ENCODE results near the gene IQCH.

IQCH gene

DNA sequence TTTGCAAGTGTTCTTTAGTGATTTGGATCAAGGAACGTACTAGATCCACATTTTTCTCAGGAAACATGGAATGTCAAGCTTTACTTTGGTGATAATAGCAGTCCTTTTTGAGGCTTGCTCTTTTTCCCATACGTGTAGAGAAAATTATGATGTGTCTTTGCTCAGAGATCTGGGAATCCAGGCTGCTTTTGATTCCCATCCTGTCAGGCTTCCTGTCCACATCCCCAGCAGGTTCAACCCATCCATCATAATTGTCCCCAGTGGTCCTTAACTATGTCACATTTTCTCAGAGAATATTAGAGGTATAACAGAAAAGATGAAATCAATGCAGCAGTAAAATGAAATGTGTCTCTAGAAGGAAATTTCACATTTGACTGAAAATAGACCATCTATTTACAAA lies 111.4 kb downstream of the IQCH start:
- H3K9ac ChIP-seq (ENCODE audit: low read depth, low read length), result no peak overlapping the region
- no peak overlapping the region for H3K27ac ChIP-seq (ENCODE audit: low read length)
- H3K36me3 ChIP-seq (ENCODE audit: insufficient read depth, low read depth, low read length), result no peaks in the 10 kb centered on the region
- no peaks in the 10 kb centered on the region for H3K4me1 ChIP-seq (ENCODE audit: insufficient read depth, low read length)
- no peak overlapping the region for H3K4me3 ChIP-seq (ENCODE audit: low read length)
- H3K27me3 ChIP-seq (ENCODE audit: insufficient read depth, low read length), result 0 out of 2 replicates have a peak, but pooled peaks cover 5% of the 10 kb centered on the region
- no peaks in the 10 kb centered on the region for H3K9me3 ChIP-seq (ENCODE audit: insufficient read depth, low read depth, low read length)

- Histone ChIP-seq H3K4me1 (ENCODE audit: insufficient read depth, low read length) (no peaks in the 10 kb centered on the region), H3K36me3 (ENCODE audit: insufficient read depth, low read depth, low read length) (no peaks in the 10 kb centered on the region), H3K4me3 (ENCODE audit: low read length) (no peak overlapping the region), H3K9ac (ENCODE audit: low read depth, low read length) (no peak overlapping the region), H3K9me3 (ENCODE audit: insufficient read depth, low read depth, low read length) (no peaks in the 10 kb centered on the region), H3K27me3 (ENCODE audit: insufficient read depth, low read length) (0 out of 2 replicates have a peak, but pooled peaks cover 5% of the 10 kb centered on the region), H3K27ac (ENCODE audit: low read length) (no peak overlapping the region)
Measured at GRCh38 chr15:67366904-67367303, 112.3 kb downstream of the IQCH start.

DNA sequence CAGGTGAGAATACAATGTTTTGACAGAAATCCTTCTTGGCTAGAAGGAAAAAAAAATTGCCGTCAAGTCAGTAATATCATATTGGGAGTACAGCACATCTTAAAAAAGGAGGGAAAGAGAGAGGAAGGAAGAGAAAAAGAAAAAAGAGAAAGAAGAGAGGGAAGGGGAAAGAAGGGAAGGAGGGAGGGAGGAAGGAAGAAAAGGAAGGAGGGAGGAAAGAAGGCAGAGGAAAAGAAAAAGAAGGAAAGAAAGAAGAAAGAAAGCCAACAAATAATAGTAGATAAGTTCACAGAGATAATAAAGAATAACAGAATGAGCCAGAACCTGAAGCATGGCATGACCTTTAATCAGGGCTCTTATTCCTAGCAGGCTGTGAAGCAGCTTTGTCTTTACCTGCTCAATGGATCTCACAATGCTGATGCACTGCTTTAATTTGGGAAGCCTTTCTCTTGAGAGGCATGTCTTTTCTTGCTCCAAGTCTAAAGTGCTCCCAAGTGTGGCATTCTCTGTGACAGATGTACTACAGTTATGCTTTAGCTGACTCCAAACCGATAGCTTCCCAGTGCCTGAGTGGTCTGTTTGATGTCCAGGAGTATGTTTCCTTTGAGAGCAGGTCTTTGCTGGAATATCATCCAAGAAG lies 114.9 kb downstream of the IQCH start:
- no peak overlapping the region for H3K9ac ChIP-seq (ENCODE audit: low read depth, low read length)
- H3K4me3 ChIP-seq (ENCODE audit: low read length), result no peak overlapping the region
- H3K4me1 ChIP-seq (ENCODE audit: insufficient read depth, low read length), result peaks cover 6% of the 10 kb centered on the region; the same call in 1 of the 2 replicates
- no peaks in the 10 kb centered on the region for H3K36me3 ChIP-seq (ENCODE audit: insufficient read depth, low read depth, low read length)
- H3K27ac ChIP-seq (ENCODE audit: low read length), result no peak overlapping the region
- H3K9me3 ChIP-seq (ENCODE audit: insufficient read depth, low read depth, low read length), result no peaks in the 10 kb centered on the region
- H3K27me3 ChIP-seq (ENCODE audit: insufficient read depth, low read length), result 0 out of 2 replicates have a peak, but pooled peaks cover 5% of the 10 kb centered on the region

- Histone ChIP-seq H3K4me3 (ENCODE audit: low read length) (no peak overlapping the region), H3K4me1 (ENCODE audit: insufficient read depth, low read length) (peaks cover 6% of the 10 kb centered on the region; the same call in 1 of the 2 replicates), H3K36me3 (ENCODE audit: insufficient read depth, low read depth, low read length) (no peaks in the 10 kb centered on the region), H3K27me3 (ENCODE audit: insufficient read depth, low read length) (0 out of 2 replicates have a peak, but pooled peaks cover 5% of the 10 kb centered on the region), H3K9me3 (ENCODE audit: insufficient read depth, low read depth, low read length) (no peaks in the 10 kb centered on the region), H3K9ac (ENCODE audit: low read depth, low read length) (no peak overlapping the region), H3K27ac (ENCODE audit: low read length) (no peak overlapping the region)
Measured at GRCh38 chr15:67370206-67370954, 115.8 kb downstream of the IQCH start.

DNA sequence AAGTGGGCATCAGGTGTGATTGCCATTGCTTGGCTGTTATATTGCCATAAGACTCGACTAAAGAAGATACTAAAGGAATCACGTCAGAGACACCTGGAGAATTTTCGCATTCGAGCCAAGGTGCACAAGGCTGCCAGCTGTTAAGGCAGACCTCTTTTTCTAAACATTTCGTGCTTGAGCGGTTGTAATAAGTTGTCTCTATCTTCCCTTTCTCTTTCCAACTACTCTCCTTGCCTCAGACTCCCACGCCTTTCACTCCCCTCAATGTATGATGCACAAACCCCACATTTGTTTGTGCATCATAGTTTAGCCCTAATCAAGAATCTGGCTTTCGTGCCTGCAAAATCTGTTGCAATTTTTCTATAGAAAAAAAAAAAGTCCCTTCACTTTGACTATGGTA lies 118.0 kb downstream of the IQCH start:
- Histone ChIP-seq H3K36me3 (ENCODE audit: insufficient read depth, low read depth, low read length) (no peaks in the 10 kb centered on the region), H3K4me1 (ENCODE audit: insufficient read depth, low read length) (peaks cover 6% of the 10 kb centered on the region; the same call in 1 of the 2 replicates), H3K9me3 (ENCODE audit: insufficient read depth, low read depth, low read length) (no peaks in the 10 kb centered on the region), H3K27me3 (ENCODE audit: insufficient read depth, low read length) (0 out of 2 replicates have a peak, but pooled peaks cover 5% of the 10 kb centered on the region), H3K9ac (ENCODE audit: low read depth, low read length) (no peak overlapping the region), H3K4me3 (ENCODE audit: low read length) (no peak overlapping the region), H3K27ac (ENCODE audit: low read length) (no peak overlapping the region)

- 0 out of 2 replicates have a peak, but pooled peaks cover 5% of the 10 kb centered on the region for H3K27me3 ChIP-seq (ENCODE audit: insufficient read depth, low read length)
- H3K9ac ChIP-seq (ENCODE audit: low read depth, low read length), result no peak overlapping the region
Measured at GRCh38 chr15:67372986-67373675, 118.5 kb downstream of the IQCH start.

GRCh38 chr15:67373971-67374370 lies 119.4 kb downstream of the IQCH start:
- Histone ChIP-seq H3K4me3 (ENCODE audit: low read length) (no peak overlapping the region), H3K4me1 (ENCODE audit: insufficient read depth, low read length) (peaks cover 6% of the 10 kb centered on the region; the same call in 1 of the 2 replicates), H3K27me3 (ENCODE audit: insufficient read depth, low read length) (0 out of 2 replicates have a peak, but pooled peaks cover 5% of the 10 kb centered on the region), H3K27ac (ENCODE audit: low read length) (no peak overlapping the region), H3K9me3 (ENCODE audit: insufficient read depth, low read depth, low read length) (no peaks in the 10 kb centered on the region), H3K9ac (ENCODE audit: low read depth, low read length) (no peak overlapping the region), H3K36me3 (ENCODE audit: insufficient read depth, low read depth, low read length) (no peaks in the 10 kb centered on the region)

More at GRCh38 chr15:67372986-67373675, 118.5 kb downstream of the IQCH start:
- Histone ChIP-seq H3K4me3 (ENCODE audit: low read length) (no peak overlapping the region), H3K27ac (ENCODE audit: low read length) (no peak overlapping the region), H3K9me3 (ENCODE audit: insufficient read depth, low read depth, low read length) (no peaks in the 10 kb centered on the region), H3K36me3 (ENCODE audit: insufficient read depth, low read depth, low read length) (no peaks in the 10 kb centered on the region), H3K4me1 (ENCODE audit: insufficient read depth, low read length) (peaks cover 6% of the 10 kb centered on the region; the same call in 1 of the 2 replicates)

- H3K9me3 ChIP-seq (ENCODE audit: insufficient read depth, low read depth, low read length), result no peaks in the 10 kb centered on the region
- no peaks in the 10 kb centered on the region for H3K27me3 ChIP-seq (ENCODE audit: insufficient read depth, low read length)
- H3K4me1 ChIP-seq (ENCODE audit: insufficient read depth, low read length), result no peaks in the 10 kb centered on the region
- H3K27ac ChIP-seq (ENCODE audit: low read length), result no peak overlapping the region
- no peak overlapping the region for H3K4me3 ChIP-seq (ENCODE audit: low read length)
- H3K9ac ChIP-seq (ENCODE audit: low read depth, low read length), result no peak overlapping the region
- H3K36me3 ChIP-seq (ENCODE audit: insufficient read depth, low read depth, low read length), result no peaks in the 10 kb centered on the region
Measured at GRCh38 chr15:67379530-67379929, 124.9 kb downstream of the IQCH start.

DNA sequence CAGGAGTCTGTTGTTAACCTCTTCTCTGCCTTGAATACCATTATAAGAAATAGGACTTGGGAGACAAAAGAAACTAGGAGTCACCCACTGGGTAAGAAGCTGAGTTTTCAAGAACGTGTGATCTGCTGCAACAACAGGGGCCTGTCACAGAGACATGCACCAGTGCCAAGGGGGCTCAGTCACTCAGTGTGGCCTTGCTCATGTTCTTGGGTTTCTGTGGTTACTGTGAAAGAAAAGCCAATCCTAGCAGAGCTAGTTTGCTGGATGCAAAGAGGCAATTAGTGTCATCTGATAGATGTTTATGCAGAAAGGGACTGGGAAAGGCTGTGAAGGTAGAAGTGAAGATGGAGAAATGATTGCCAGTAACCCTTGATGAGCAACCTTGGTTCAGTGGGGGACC lies 126.3 kb downstream of the IQCH start:
- Histone ChIP-seq H3K27ac (ENCODE audit: low read length) (no peak overlapping the region), H3K27me3 (ENCODE audit: insufficient read depth, low read length) (no peaks in the 10 kb centered on the region), H3K4me1 (ENCODE audit: insufficient read depth, low read length) (no peaks in the 10 kb centered on the region), H3K36me3 (ENCODE audit: insufficient read depth, low read depth, low read length) (no peaks in the 10 kb centered on the region), H3K9ac (ENCODE audit: low read depth, low read length) (no peak overlapping the region), H3K9me3 (ENCODE audit: insufficient read depth, low read depth, low read length) (no peaks in the 10 kb centered on the region), H3K4me3 (ENCODE audit: low read length) (no peak overlapping the region)

GRCh38 chr15:67381416-67382045 lies 126.9 kb downstream of the IQCH start:
- H3K9ac ChIP-seq (ENCODE audit: low read depth, low read length), result no peak overlapping the region
- H3K27ac ChIP-seq (ENCODE audit: low read length), result no peak overlapping the region
- H3K4me1 ChIP-seq (ENCODE audit: insufficient read depth, low read length), result no peaks in the 10 kb centered on the region
- H3K4me3 ChIP-seq (ENCODE audit: low read length), result no peak overlapping the region
- H3K9me3 ChIP-seq (ENCODE audit: insufficient read depth, low read depth, low read length), result no peaks in the 10 kb centered on the region
- H3K36me3 ChIP-seq (ENCODE audit: insufficient read depth, low read depth, low read length), result no peaks in the 10 kb centered on the region
- H3K27me3 ChIP-seq (ENCODE audit: insufficient read depth, low read length), result no peaks in the 10 kb centered on the region

DNA sequence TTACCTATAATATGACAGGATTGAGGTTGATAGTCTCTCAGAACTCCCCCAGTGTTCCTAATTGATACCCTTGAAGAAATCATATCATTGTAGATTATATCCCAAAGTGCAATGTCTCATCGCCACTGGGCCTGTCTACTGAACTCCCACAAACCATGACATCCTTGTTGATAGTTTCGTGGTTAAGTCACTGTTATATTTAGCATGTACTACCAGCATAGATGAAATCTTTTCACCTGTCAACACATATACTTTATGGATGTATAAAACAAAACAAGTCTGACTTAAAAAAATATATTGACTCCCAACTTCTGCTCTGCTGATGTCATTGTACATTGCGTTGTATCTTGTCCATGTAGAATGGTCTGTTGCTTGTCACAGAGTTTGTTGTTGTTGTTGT lies 128.1 kb downstream of the IQCH start:
- Histone ChIP-seq H3K36me3 (ENCODE audit: insufficient read depth, low read depth, low read length) (no peaks in the 10 kb centered on the region), H3K27me3 (ENCODE audit: insufficient read depth, low read length) (no peaks in the 10 kb centered on the region), H3K9ac (ENCODE audit: low read depth, low read length) (no peak overlapping the region), H3K4me3 (ENCODE audit: low read length) (no peak overlapping the region), H3K9me3 (ENCODE audit: insufficient read depth, low read depth, low read length) (no peaks in the 10 kb centered on the region), H3K4me1 (ENCODE audit: insufficient read depth, low read length) (no peaks in the 10 kb centered on the region), H3K27ac (ENCODE audit: low read length) (no peak overlapping the region)
